Effector memory CD8-positive, alpha-beta T cell (primary cell): Measurements from ENCODE around the gene POLQ.
"Not testable (repeated sequence)": the region's sequence is repeated elsewhere in the genome, so short reads cannot be mapped to it uniquely, and the experiment has no call there.

ENCODE experiments used
- ATAC-seq: fragments of 150-1000 bp; cut with Tn5 transposase; replicated peaks from 2 replicates; pipeline ENCODE4 v1.10.0; 2021; ENCODE audit warnings: mild to moderate bottlenecking, moderate library complexity
- DNase-seq, 3 experiments: peaks; one replicate each; pipeline ENCODE4 v3.0.0; 2021
- H3K27ac Mint-ChIP-seq, 2 donors: one replicate each; pipeline ENCODE4 v1.8.0; 2022; ENCODE audit warnings: mild to moderate bottlenecking in 2 of 2, mixed read lengths in 2 of 2, moderate library complexity in 2 of 2
- H3K27me3 Mint-ChIP-seq, 2 donors: one replicate each; pipeline ENCODE4 v1.8.0; 2022; ENCODE audit warnings: mixed read lengths in 2 of 2
- H3K36me3 Mint-ChIP-seq: one replicate; pipeline ENCODE4 v1.8.0; 2022; ENCODE audit warnings: mild to moderate bottlenecking, moderate library complexity, mixed read lengths; ENCODE audit not compliant: insufficient read depth
- H3K4me1 Mint-ChIP-seq, 2 donors: one replicate each; pipeline ENCODE4 v1.8.0; 2022; ENCODE audit warnings: low read depth in 2 of 2, mixed read lengths in 2 of 2
- H3K4me3 Mint-ChIP-seq, 2 donors: one replicate each; pipeline ENCODE4 v1.8.0; 2022; ENCODE audit warnings: mild to moderate bottlenecking in 2 of 2, mixed read lengths in 2 of 2, moderate library complexity in 2 of 2
- H3K9me3 Mint-ChIP-seq, 2 donors: one replicate each; pipeline ENCODE4 v1.8.0; 2022; ENCODE audit warnings: mixed read lengths in 2 of 2

POLQ gene

GRCh38 chr3:121491683-121492320, 54.0 kb downstream of the POLQ start:
- Mint-ChIP-seq H3K36me3 (no peaks in the 10 kb centered on the region), H3K27ac (no peak overlapping the region), H3K4me1 (no peaks in the 10 kb centered on the region), H3K27me3 (no peaks in the 10 kb centered on the region), H3K4me3 (no peak overlapping the region), H3K9me3 (no peaks in the 10 kb centered on the region)
- DNase-seq (no peak), ATAC-seq (no peak)

GRCh38 chr3:121490161-121490560, 55.6 kb downstream of the POLQ start:
- Mint-ChIP-seq H3K27ac (no peak overlapping the region), H3K9me3 (no peaks in the 10 kb centered on the region), H3K4me3 (no peak overlapping the region), H3K27me3 (no peaks in the 10 kb centered on the region), H3K36me3 (peaks cover 2% of the 10 kb centered on the region), H3K4me1 (no peaks in the 10 kb centered on the region)
- ATAC-seq, result no peak
- DNase-seq, result no peak

- no peak for ATAC-seq
These were observed 57.2 kb downstream of the POLQ start for GRCh38 chr3:121488628-121489027.

GRCh38 chr3:121483290-121483689, 62.5 kb downstream of the POLQ start:
- Mint-ChIP-seq H3K27me3 (no peaks in the 10 kb centered on the region), H3K4me3 (no peak overlapping the region), H3K27ac (no peak overlapping the region), H3K9me3 (no peaks in the 10 kb centered on the region), H3K36me3 (peaks cover 2% of the 10 kb centered on the region), H3K4me1 (no peaks in the 10 kb centered on the region)
- DNase-seq (no peak), ATAC-seq (no peak)

More at GRCh38 chr3:121488628-121489027, 57.2 kb downstream of the POLQ start:
- Mint-ChIP-seq H3K27ac (no peak overlapping the region), H3K4me3 (no peak overlapping the region), H3K27me3 (no peaks in the 10 kb centered on the region), H3K4me1 (no peaks in the 10 kb centered on the region), H3K9me3 (no peaks in the 10 kb centered on the region), H3K36me3 (peaks cover 2% of the 10 kb centered on the region)
- DNase-seq, result no peak

- ATAC-seq, result no peak
- no peak for DNase-seq
- no peaks in the 10 kb centered on the region for H3K27me3 Mint-ChIP-seq
- no peaks in the 10 kb centered on the region for H3K4me1 Mint-ChIP-seq
- peaks cover 2% of the 10 kb centered on the region for H3K36me3 Mint-ChIP-seq
- H3K27ac Mint-ChIP-seq, result no peak overlapping the region
- H3K4me3 Mint-ChIP-seq, result no peak overlapping the region
- H3K9me3 Mint-ChIP-seq, result no peaks in the 10 kb centered on the region
These were observed 63.1 kb downstream of the POLQ start for GRCh38 chr3:121482660-121483059.

GRCh38 chr3:121481106-121481880, 64.5 kb downstream of the POLQ start:
- no peaks in the 10 kb centered on the region for H3K9me3 Mint-ChIP-seq
- DNase-seq (no peak), ATAC-seq (no peak)
- peak overlapping the region in 1 of 2 donors; percentile 14 for H3K27ac Mint-ChIP-seq
- H3K27me3 Mint-ChIP-seq, result no peaks in the 10 kb centered on the region
- no peaks in the 10 kb centered on the region for H3K36me3 Mint-ChIP-seq
- no peak overlapping the region for H3K4me3 Mint-ChIP-seq
- no peaks in the 10 kb centered on the region for H3K4me1 Mint-ChIP-seq

- H3K4me3 Mint-ChIP-seq, result no peak overlapping the region
- H3K36me3 Mint-ChIP-seq, result no peaks in the 10 kb centered on the region
- DNase-seq, result no peak
- H3K27ac Mint-ChIP-seq, result peak overlapping the region in 1 of 2 donors; percentile 48
- H3K9me3 Mint-ChIP-seq, result no peaks in the 10 kb centered on the region
- H3K4me1 Mint-ChIP-seq, result no peaks in the 10 kb centered on the region
- ATAC-seq, result no peak
- no peaks in the 10 kb centered on the region for H3K27me3 Mint-ChIP-seq
These were observed 68.2 kb downstream of the POLQ start for GRCh38 chr3:121477589-121477988.

- Mint-ChIP-seq H3K27ac (peak overlapping the region in 1 of 2 donors; percentile 45), H3K9me3 (no peaks in the 10 kb centered on the region), H3K4me1 (no peaks in the 10 kb centered on the region), H3K27me3 (no peaks in the 10 kb centered on the region), H3K36me3 (no peaks in the 10 kb centered on the region), H3K4me3 (no peak overlapping the region)
- no peak for DNase-seq
- no peak for ATAC-seq
These were observed 72.8 kb downstream of the POLQ start for GRCh38 chr3:121473001-121473400.

- Mint-ChIP-seq H3K27ac (no peak overlapping the region), H3K9me3 (no peaks in the 10 kb centered on the region), H3K36me3 (no peaks in the 10 kb centered on the region), H3K4me3 (no peak overlapping the region), H3K27me3 (no peaks in the 10 kb centered on the region), H3K4me1 (no peaks in the 10 kb centered on the region)
- DNase-seq, result no peak
- ATAC-seq, result no peak
These were observed 78.7 kb downstream of the POLQ start for GRCh38 chr3:121467085-121467484.

GRCh38 chr3:121463745-121464144, 82.0 kb downstream of the POLQ start:
- Mint-ChIP-seq H3K27ac (no peak overlapping the region), H3K36me3 (no peaks in the 10 kb centered on the region), H3K27me3 (no peaks in the 10 kb centered on the region), H3K4me1 (no peaks in the 10 kb centered on the region), H3K4me3 (no peak overlapping the region), H3K9me3 (no peaks in the 10 kb centered on the region)
- DNase-seq, result no peak
- ATAC-seq, result no peak

GRCh38 chr3:121462565-121462964, 83.2 kb downstream of the POLQ start:
- DNase-seq, result no peak
- Mint-ChIP-seq H3K36me3 (no peaks in the 10 kb centered on the region), H3K27me3 (no peaks in the 10 kb centered on the region), H3K4me1 (no peaks in the 10 kb centered on the region), H3K4me3 (no peak overlapping the region), H3K27ac (no peak overlapping the region), H3K9me3 (no peaks in the 10 kb centered on the region)
- ATAC-seq, result no peak

GRCh38 chr3:121451752-121452151, 94.0 kb downstream of the POLQ start:
- not testable (repeated sequence) for H3K36me3 Mint-ChIP-seq, H3K4me3 Mint-ChIP-seq

GRCh38 chr3:121443456-121443855, 102.3 kb downstream of the POLQ start:
- peaks cover 2% of the 10 kb centered on the region for H3K36me3 Mint-ChIP-seq
- no peaks in the 10 kb centered on the region for H3K27me3 Mint-ChIP-seq
- H3K4me1 Mint-ChIP-seq, result no peaks in the 10 kb centered on the region
- no peak overlapping the region for H3K4me3 Mint-ChIP-seq
- H3K9me3 Mint-ChIP-seq, result no peaks in the 10 kb centered on the region
- DNase-seq (no peak), ATAC-seq (no peak)
- H3K27ac Mint-ChIP-seq, result no peak overlapping the region

More at GRCh38 chr3:121451752-121452151, 94.0 kb downstream of the POLQ start:
- not testable (repeated sequence) for H3K9me3 Mint-ChIP-seq, H3K27ac Mint-ChIP-seq, DNase-seq, H3K4me1 Mint-ChIP-seq, H3K27me3 Mint-ChIP-seq, ATAC-seq

- H3K4me3 Mint-ChIP-seq, result no peak overlapping the region
- H3K27me3 Mint-ChIP-seq, result no peaks in the 10 kb centered on the region
- H3K36me3 Mint-ChIP-seq, result peaks cover 4% of the 10 kb centered on the region
- peaks cover 2 to 9% of the 10 kb centered on the region in 2 donors for H3K4me1 Mint-ChIP-seq
- H3K9me3 Mint-ChIP-seq, result no peaks in the 10 kb centered on the region
- H3K27ac Mint-ChIP-seq, result no peak overlapping the region
- ATAC-seq, result no peak
- DNase-seq, result no peak
These were observed 109.1 kb downstream of the POLQ start for GRCh38 chr3:121436641-121437040.
